Renal cortical epithelial cell (primary cell): ENCODE results near the gene TMED6. TPM values are rescaled to one million over a fixed set of nuclear protein-coding genes. Genes with fewer than 3 reads are reported as not detected.

Experiments used
- DNase-seq: peaks from one replicate; pipeline ENCODE4 v3.0.0-alpha.2; 2011; ENCODE audit warnings: low read depth
- total RNA-seq: library from RNA; depleted of rRNA; stranded (reverse); fragments of >200 nt; gene quantifications from 2 replicates; pipeline ENCODE4 v1.2.3, GENCODE V29; 2014

TMED6 gene
- total RNA-seq, result 0.87 TPM in 1 of 2 replicates, not detected in the other

DNA sequence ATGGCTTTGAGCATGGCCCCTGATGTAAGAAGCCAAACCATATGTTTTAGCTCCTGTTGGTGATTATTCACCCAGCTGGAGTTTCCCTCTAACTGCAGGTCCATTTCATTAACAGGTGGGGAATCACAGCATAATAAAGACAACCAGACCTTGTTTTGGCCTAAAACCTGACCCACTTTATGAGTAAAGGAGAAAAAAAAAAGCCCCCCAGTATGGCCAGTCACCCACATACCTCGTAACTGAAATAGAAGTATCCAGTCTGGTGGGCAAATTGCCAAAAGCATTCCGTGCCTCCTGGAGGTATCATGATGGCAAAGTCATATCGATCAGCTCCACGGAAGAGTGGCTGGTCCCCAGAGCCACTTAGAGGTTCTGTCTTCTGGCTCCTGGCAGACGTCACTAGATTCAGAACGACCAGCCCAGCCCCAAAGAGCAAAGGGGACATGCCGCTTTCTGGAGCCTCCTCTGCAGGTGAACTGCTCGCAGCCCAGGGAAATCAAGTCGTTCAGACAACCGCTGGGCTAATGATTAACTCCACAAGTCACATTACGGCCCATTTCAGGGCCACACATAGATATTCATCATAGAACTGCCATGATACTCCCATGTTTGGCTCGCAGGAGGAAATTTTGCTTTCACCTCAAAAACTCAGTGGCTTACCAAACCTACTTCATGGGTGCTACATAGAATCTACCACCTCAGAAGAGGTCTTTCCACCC is at the start of gene TMED6:
Gene TMED6, minus strand, starts transcription at position 478 of the 719 bp plus-strand sequence. Its CDS starts 33 bp downstream, at position 445.
- DNase-seq, result peak; percentile 71

DNA sequence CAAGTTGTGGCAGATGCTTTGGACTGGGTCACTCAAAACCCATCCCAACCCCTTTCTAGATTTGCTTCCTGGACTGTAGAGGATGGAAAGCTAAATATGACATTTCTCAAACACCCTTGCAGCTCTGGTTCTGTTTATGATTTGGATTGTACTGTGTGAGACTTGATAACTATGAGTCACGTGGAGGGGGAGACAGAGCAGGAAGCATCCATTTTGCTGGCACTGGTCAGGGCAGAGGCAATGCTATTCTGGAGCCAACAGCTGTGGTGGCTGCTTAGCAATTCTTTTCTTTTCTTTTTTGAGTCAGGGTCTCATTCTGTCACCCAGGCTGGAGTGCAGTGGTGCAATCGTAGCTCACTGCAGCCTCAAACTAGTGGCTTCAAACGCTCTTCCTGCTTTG is 47.8 kb upstream of the TMED6 start:
- no peak for DNase-seq

DNA sequence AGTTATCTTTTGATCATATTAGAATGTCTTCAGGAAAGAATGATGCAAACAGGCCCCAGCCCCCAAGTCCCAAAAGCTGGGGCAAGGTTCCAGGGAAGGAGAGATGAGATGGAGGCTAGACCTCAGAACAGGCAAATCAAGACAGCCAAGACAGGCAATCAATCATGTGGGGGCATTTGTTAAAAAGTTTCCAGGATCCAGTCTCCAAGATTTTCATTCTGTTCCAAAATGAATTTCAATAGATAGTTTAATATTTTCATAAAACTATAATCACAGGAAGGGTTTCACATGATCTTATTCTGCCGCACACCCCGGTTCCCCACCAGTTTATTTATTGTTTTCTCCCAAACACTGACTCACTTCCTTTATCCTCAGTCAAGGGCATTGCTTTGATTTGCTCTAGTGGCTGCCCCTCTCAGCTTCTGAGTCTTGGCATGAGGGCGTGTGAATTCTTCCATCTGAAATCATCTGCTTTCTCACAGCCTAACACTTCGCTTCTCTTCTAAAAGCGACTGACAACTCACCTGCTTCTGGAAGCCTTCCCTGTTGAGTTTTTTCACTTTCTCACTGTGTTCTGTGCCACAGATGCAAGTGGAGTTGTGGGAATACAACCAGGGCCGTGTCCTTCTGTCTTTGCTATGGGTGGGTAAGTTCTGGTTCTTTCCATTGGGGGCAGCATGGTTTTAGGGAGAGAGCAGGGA is 46.4 kb upstream of the TMED6 start:
- peak; percentile 95 for DNase-seq

DNA sequence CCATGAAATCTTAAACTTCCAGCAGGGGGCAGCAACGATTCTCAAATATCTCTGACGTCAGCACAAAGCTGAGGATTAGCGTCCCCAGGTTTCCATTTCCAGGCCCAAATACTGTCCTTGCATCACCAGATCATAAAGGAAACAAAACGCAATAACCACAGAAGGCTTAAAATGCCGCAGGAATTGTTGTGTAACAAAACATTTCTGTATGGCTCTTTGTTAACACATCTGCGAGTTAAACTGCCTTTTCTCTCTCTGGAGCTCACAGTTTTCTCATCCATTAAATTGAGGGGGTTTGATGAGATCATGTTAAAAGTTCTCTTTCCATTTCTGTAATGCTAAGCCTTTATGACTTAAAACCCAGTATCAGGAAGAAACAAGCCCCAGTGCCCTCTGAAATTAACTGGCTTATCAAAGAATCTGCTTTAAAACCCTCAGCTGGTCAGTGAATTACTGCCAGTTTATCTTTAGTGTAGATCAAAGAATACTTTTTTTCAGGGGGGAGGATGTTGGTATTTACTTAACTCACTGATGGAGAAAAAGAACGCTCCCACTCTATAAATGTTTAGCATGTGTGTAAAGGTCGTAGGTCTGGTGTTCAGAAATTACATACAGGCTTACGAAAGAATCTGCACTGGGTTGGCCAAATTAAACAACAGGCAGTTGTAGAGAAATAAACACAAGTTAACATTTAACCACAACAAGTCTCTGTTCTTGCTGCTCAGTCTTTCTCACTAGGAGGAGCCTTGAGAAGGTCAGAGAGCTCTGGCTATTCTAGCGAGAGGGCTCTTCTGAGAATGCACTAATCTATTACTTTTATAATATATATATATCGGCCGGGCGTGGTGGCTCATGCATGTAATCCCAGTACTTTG is 44.8 kb upstream of the TMED6 start:
- DNase-seq, result peak; percentile 100

DNA sequence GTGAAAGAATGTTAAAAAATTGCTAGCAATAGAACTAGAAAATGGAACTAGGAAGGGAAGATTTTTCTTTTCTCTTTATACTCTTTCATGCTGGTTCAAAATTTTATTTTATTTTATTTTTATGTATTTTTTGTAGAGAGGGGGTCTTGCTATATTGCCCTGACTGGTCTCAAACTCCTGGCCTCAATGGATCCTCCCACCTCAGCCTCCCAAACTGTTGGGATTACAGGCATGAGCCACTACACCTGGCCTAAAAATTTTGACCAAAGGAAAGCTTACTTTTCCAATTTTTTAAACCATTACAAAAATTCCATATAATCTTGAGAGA is 44.2 kb upstream of the TMED6 start:
- no peak for DNase-seq

DNA sequence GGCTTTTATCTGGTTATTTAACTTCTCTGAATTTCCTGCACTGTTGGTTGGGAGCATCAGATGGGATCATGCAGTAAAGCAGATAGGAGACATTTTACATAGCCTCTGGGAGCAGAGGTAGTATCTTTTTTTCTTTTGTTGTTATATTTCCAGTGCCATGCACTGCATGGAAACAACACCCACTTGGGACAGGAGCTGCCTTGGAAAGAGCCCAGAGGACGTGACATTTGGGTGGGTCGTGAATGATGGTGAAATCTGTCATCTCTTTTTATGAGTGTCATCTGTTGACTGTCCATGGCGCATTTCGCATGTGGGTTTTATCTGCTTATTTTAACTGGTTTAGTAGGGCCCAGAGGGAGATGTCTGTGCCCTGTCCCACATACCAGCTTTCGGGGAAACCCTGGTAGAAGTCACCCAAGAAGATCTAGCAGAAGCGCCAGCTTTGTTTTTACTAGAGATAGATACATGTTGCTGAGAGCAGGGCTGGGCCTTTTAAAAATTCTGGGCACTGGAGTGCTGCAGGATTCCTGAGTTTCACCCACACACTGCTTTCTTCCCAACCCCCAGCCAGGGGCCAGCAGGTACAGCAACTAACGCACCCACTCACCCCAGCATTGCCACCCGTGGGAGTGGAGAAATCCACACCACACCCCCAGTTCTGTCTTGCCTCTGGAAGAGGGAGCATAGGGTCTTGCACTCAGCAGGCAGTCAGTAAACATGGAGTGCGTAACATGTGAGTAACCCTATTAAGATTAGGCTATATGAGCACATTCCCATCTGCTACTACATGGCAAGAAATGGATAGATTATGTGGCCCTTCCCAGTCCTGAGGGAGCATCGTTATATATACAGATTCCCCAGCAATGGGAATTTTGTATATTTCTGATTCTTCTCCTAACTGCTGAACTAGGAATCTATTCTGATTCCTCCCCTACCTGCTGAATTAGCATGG is 42.6 kb upstream of the TMED6 start:
- DNase-seq, result no peak

DNA sequence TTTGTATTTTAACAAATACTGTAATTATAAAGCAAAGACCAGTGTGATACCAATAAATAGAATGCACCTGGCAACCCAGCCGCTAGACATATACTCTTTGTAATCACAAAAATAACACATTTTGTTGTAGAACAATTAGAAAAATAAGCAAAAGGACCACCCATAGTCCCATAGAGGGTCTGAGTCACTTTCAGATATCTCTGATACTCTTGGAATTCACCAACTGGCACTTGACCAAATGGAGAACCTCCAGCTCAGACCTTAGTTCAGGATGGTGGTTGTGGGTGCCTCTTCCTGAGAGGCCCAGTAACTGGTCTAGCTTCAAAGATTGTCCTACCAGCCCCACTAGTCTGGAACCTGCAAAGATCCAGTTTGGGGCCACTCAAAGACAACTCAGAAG is 35.0 kb upstream of the TMED6 start:
- no peak for DNase-seq

DNA sequence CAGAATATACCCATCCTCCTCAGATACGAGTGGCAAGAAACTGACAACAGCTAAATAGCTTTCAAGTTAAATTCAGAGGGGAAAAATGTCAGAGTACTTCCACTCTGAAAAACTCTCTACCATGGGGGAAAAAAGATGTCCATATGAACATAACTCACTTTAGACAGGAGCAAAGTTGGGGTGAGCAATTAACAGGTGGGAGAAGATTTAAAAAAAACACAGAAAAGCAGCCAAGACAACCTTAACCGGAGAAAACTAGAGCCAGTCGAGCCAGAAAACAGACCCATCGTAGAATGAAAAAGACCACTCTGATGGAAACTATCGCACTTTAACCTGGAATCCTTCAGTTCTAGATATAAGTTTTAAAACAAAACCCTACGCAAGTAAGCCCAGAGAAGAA is 33.4 kb upstream of the TMED6 start:
- DNase-seq, result no peak

DNA sequence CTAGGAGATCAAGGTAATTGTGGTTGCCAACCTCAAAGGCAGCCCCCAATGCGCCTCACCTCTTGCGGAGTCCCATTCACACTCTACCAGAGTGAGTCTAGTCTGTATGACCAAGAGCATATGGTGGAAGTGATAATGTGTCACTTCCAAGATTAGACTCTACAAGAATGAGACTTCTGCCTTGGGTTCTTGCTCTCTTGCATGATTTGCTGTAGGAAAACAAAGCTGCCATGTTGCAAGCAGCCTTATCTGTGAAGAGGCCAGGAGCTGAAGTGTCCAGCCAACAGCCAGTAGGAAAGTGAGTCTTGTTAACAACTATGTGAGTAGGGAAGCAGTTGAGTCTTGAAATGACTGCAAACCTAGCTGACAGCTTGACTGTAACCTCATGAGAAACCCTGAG is 30.8 kb upstream of the TMED6 start:
- DNase-seq, result no peak

DNA sequence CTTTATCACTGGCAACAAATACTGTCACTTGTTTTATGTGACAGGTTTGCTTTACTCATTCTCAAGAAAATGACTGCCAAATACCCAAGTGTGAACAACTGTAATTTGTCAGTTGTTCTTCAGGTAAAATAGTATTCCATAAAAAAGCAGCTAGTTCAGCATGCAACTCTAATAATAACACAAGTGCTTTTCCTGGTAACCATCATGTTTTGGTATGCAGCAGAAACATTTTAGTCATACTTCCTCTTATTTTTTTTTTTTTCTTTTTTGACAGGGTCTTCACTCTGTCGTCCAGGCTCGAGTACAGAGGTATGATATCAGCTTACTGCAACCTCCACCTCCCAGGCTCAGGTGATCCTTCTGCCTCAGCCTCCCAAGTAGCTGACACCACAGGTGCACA is 29.6 kb upstream of the TMED6 start:
- no peak for DNase-seq

DNA sequence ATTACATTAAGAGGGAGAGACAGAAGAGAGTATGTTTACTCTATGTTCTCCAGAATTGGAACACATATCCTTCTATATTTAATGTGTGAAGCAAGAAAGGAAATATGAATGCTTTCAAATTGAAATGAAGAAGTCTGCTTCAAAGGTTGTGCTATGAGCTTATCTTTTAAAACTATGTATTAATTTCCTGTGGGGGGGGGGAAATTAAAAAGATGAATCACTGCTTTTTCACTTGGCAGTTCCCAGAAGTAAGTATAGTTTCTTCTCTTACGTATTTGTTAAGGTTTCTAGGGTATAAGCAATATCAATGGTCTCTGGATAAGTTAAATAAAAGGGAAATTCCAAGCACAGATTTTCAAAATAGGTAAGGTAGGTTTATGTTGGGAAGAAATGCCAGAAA is 27.2 kb upstream of the TMED6 start:
- no peak for DNase-seq

DNA sequence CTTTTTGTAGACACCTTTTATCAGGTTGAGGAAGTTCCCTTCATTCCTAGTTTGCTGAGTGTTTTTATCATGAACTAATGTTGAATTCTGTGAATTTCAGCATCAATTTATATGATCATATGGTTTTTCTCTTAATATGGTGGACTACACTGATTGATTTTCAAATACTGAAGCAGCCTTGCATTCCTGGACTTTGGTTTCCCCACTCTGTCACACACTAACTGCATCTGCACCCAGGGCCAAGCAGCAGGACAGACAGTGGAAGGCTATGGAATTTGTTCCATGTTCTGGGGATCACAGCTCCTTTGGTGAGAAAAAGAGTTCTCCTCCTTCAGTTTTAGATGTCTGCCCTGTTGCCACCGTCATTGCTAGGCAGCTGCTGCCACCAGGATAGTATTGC is 26.4 kb upstream of the TMED6 start:
- no peak for DNase-seq

DNA sequence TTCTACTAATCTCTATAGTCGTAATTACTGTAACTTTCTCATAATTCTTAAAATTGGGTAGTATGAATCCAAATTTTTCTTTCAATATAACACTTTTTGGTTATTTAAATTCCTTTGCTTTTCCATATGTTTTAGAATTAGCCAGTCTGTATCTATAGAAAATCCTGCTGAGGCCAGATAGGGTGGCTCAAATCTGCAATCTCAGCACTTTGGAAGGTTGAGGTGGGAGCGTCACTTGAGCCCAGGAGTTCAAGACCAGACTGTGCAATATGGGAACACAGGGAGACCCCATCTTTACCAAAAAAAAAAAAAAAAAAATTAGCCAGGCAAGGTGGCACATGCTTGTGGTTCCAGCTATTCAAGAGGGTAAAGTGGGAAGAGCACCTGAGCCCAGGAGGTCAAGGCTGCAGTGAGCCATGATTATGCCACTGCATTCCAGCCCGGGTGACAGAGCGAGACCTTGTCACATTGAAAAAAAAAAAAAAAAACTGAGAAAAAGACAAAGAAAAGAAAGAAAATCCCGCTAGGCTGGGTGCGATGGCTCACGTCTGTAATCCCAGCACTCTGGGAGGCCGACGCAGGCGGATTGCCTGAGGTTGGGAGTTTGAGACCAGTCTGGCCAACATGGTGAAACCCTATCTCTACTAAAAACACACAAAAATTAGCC is 24.9 kb upstream of the TMED6 start:
- no peak for DNase-seq

DNA sequence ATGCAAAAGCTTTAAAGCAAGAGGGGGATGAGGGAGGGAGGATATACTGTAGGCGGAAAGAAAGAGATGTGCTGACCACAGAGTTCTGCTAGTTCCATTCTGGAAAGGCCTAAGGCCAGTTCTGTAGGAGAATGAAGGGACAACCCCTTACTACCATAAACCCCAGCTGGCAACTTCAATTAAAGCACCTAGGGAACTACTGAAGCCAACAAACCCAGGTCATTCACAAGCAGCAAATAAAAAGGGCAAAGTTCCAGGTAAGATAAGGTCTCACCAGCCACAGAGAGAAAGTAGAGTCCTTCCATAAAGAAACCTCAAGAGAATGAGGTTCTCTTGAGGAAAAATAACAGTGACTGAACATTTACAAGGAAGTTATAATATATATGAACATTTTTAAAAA is 21.4 kb upstream of the TMED6 start:
- DNase-seq, result no peak

DNA sequence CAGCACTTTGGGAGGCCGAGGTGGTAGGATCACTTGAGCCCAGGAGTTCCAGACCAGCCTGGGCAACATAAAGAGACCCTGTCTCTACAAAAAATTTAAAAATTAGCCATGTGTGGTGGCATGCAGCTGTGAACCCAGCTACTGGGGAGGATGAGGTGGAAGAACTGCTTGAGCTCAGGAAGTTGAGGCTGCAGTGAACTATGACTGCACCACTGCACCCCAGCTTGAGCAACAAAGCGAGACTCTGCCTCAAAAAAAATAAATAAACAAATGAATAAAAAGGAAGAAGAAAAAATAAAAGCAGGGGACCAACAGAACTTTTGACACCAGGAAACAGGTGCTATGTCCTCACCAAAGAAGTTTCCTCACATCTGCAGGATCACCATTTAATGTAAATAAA is 20.0 kb upstream of the TMED6 start:
- DNase-seq, result no peak

DNA sequence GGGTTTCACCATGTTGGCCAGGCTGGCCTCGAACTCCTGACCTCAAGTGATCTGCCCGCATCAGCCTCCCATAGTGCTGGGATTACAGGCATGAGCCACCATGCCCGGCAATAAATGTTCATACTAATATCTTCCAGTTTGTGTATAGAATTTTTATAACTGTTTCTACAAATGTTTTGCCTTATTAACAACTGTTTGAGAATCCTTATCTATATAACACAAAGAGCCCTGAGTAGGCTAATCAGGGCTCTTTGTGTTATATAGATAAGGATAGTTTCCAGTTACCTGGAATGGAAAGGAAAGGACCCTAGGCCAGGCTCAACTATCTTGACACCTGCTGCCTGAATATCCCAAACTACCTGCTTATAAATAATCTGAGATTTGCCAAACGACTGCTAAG is 17.3 kb upstream of the TMED6 start:
- no peak for DNase-seq

DNA sequence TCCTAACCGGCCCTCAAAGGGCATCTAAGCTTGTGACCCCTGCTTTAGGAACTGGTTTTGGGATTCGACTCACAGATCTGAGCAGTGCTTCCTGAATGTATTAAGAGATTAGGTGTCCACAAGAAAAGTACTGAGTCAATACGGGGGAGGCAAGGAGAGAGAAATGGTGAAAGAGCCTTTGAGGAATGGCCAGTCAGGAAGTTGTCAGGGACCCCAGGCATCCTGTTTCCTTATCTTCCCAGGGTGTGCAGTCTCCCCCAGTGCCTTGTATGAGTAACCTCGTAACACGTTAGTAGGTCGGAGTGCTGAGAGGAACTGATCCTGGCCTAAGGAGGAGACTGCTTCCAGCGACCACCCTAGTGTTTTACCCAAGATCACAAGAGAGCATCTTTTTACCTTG is 16.4 kb upstream of the TMED6 start:
- no peak for DNase-seq

DNA sequence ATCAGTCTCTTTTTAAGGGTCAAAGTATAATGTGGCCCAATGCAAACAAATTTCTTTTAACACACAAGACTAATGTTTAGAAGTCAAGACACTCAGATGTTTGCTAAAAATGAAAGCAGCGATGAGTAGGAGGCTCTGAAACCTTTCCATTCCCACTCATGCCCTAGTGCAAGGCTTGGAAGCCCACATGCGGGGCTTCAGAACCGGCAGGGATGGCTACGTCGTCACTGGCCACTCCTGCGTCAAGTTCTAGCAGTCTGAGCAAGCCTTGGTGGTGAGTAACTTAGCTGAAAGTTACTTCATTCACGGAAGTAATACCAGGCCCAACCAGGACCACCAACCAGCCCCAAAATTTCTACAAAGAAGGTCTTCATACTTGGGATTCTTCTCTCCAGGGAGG is 14.8 kb upstream of the TMED6 start:
- no peak for DNase-seq

DNA sequence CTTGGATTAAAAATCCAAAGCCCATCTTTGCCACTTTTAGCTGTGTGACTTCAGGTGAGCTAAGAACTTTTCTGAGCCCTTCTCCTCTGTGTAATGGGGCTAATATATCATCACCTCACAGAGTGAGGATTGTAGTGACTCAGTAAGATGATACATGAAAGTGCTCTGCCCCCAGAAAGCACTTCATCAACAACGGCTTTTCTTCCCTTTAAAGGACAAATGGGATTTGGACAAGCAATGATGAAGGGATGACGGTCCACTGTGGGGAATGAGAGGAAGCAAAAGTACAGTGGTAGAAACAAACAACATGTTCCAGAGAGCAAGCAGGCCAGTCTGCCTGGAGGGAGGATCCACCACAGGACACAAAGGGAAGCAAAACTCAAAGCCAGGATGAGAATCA is 14.3 kb upstream of the TMED6 start:
- no peak for DNase-seq

DNA sequence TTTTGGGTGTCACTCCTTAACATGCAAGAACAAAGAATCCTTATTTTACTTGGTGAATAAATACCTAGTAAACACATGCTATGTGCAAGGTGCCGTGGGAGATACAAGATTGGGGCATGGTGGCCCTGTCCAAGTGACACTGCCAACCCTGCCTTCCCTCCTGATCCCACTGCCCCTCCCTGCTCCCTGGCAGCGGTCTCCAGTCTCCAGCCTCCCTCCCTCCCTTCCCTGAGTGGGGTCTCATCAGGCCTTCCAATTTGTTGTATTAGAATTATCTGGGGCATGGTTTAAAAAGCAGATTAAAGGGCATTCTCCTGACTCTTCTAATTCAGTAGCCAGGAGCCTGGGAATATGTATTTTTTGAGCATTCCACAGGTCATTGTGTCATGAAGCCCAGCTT is 12.5 kb upstream of the TMED6 start:
- no peak for DNase-seq

DNA sequence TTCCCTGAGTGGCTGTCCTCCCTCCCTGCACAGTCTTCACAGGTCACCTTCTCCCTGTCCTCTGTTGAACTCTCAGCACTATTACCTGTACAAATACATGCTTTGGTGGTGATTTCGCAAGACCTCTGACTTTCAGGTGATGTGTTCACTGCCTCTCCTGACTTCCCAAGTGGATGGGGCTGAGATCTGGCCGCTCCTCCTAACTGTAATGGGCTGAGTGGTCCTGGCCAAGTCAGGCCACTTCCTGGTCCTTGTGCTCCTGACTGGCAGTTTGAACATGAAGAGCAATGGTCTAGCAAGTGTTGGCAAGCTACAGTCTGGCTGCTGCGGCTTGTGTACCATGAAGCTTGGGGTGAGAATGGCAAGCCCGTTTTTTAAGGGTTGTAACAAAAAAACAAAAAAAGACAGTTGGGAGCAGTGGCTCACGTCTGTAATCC is 11.7 kb upstream of the TMED6 start:
- no peak for DNase-seq
